Cardiac fibroblast (primary cell): ENCODE data around the gene MEIS3.

Experiments used
- DNase-seq, 2 donors: peaks; one replicate each; pipeline versions ENCODE4 v3.0.0 to v3.0.0-alpha.2; 2010; ENCODE audit warnings: low read depth in 2 of 2
- H3K4me3 ChIP-seq, 2 donors: replicated peaks in 1 of 2; 1 replicate in 1 of 2; 2 replicates in 1 of 2; pipeline ENCODE4 v1.5.1; 2011; ENCODE audit warnings: low read depth in 2 of 2, low read length in 2 of 2, mild to moderate bottlenecking in 2 of 2, moderate library complexity in 1 of 2
- TF ChIP-seq, protein P1 (sequence below): IDR thresholded peaks from one replicate; pipeline ENCODE4 v1.5.1; 2011; ENCODE audit warnings: low read depth, mild to moderate bottlenecking, low read length, inconsistent platforms

Gene MEIS3

DNA sequence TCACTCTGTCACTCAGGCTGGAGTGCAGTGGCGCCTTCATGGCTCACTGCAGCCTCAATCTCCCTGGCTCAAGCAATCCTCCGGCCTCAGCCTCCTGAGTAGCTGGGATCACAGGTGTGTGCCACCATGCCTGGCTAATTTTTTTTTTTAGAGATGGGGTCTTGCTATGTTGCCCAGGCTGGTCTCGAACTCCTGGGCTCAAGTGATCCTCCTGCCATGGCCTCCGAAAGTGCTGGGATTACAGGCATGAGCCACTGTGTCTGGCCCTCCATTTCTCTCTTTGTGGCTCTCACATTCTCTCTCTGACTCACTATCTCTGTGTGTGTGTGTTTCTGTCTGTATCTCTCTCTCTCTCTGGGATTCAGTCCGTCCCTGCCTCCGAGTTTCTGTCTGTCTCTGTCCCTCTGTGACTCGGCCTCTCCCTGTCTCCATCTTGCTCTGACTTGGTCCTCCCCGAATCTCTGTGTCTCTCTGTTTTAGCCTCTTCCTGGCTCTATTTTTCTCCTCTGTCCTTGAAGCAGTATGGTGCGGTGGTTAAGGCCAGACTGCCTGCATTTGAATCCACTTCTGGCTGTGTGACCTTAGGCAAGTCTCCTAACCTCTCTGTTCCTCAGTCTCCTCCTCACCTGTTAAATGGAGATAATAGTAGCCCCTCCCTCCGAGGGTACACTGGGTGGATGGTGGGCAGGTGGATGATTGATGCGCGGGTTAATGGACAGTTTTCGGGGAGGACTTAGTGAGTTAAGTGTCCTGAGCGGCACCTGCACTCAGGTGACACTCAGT lies 11.0 kb downstream of the MEIS3 start:
- DNase-seq, result no peak
- TF ChIP-seq, protein P1, sequence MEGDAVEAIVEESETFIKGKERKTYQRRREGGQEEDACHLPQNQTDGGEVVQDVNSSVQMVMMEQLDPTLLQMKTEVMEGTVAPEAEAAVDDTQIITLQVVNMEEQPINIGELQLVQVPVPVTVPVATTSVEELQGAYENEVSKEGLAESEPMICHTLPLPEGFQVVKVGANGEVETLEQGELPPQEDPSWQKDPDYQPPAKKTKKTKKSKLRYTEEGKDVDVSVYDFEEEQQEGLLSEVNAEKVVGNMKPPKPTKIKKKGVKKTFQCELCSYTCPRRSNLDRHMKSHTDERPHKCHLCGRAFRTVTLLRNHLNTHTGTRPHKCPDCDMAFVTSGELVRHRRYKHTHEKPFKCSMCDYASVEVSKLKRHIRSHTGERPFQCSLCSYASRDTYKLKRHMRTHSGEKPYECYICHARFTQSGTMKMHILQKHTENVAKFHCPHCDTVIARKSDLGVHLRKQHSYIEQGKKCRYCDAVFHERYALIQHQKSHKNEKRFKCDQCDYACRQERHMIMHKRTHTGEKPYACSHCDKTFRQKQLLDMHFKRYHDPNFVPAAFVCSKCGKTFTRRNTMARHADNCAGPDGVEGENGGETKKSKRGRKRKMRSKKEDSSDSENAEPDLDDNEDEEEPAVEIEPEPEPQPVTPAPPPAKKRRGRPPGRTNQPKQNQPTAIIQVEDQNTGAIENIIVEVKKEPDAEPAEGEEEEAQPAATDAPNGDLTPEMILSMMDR, result no peak
- H3K4me3 ChIP-seq, result no peak overlapping the region

DNA sequence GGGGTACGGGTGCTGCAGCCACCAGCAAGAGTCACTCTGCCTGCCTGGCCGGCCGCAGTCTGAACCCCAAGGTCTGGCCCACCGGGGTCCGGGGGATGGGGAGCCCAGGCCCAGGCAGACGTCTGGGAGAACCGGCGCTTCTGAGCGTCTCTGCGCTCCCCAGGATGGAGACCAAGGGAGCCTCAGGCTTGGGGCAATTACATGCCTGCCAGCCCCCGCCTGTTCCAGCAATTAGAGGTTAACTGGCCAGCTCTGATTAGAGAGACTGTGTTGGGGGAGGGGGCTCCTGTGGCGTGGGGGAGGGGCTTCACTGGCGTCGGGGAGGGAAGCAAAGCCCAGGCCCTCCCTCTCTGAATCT lies 11.9 kb downstream of the MEIS3 start:
- no peak for DNase-seq
- no peak overlapping the region for H3K4me3 ChIP-seq
- TF ChIP-seq, protein P1, result no peak

DNA sequence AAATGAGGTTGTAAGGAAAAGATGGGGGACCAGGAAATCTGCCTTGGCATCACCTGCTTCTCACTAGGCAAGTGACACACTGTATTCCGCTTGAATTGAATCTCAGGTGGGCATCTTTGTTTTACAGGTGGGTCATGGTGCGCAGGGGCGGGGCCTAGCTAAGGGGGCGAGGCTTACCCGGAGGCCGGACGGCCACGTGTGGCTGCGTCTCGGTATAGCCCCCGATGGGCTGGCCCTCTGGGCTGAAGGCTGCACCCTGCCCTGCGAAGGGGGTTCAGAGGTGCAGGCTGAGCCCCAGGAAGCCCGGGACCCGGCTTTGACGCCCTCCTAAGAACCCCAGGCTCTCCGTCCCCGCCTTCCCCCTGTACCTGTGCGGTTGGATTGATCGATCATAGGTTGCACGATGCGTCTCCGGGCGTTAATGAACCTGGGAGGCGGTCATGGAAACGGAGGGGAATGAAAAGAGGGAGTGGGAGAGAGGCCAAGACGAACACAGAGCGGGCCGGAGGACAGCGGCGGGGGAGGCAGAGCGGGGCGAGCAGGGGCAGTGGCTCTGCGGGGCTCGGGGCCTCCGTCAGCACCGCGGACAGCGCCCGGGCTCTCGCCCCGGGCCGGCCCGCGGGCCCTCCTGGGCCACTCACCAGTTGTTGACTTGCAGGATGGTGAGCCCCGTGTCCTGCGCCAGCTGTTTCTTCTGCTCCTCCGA lies 12.5 kb downstream of the MEIS3 start:
- no peak for DNase-seq
- TF ChIP-seq, protein P1, result no peak
- H3K4me3 ChIP-seq, result no peak overlapping the region

DNA sequence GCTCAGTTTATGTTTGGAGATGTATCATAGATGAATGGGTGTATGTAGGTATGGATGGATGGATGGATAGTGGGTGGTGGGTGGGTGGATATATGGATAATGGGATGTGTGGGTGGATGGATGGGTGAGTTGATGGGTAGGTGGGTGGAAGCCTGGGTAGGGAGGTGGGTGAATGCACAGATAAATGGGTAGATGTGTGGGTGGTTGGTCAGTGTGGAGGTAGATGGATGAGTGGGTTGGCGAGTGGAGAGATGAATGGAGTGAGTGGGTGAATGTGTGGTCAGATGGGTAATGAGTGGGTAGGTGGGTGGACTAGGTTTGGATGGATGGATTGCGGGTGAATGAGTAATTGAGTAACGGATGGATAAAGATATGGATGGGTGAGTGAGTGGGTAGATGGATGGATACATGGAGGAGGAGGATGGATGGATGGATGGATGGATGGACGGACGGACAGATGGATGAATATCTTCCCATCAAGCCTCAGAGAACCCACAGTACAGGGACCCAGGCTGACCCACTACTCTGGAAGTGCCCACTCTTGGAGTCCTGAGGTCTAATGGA lies 13.4 kb downstream of the MEIS3 start:
- H3K4me3 ChIP-seq, result no peak overlapping the region
- TF ChIP-seq, protein P1, result no peak
- DNase-seq, result no peak

DNA sequence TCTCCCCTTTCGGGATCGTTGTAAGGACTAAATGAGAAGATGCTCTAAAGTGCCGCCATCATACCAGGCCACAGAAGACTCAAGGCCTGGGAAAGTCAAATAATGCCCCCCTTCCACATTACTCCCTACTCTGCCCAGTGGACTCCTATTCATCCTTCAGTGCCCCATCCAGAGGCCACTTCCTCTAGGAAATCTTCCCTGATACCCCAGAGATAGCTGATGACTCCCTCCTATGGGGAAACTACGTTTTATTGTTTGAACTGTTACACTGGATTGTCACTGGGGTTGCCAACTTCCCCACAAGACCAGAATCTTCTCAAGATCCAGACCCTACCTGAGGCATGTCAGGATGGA lies 14.2 kb downstream of the MEIS3 start:
- DNase-seq, result no peak
- TF ChIP-seq, protein P1, result no peak
- H3K4me3 ChIP-seq, result no peak overlapping the region

DNA sequence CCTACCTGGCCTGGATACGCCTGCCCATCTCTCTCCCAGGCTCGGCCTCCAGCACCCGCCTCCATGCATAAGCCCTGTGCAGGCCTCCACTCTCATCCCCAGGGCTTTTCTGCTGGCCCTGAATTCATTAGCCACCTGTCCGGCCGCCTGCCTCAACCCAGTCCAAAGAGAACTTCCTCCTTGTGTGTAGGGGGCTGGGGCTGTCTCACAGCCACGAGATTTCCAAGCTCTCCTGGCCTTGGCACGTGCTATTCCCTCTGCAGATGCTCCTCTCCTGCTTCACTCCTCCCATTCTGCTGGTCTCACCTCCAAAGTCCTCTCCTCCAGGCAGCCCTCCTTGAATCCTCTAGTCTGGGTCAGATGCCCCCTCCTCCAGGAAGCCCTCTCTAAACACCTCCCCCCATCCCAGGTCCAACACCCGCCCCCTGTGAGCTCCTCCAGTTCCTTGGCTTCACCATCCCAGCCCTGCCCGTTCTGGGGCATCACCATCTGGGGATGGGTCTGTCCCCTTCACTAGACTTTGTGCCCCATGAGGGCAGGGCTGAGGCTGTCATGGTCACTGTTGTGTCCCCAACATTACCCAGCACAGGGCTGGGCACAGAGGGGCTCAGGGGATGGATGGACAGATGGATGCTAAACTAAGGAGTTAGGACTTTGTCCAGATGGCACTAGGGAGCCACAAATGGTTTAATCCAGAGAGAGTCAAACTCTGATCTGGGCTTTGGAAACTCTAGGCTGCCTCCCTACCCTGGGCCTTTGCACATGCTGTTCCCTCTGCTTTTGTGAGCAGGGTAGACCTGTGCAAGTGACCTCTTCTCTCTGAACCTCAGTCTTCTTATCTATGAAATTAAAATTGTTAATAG lies 14.8 kb downstream of the MEIS3 start:
- H3K4me3 ChIP-seq, result no peak overlapping the region
- TF ChIP-seq, protein P1, result no peak
- DNase-seq, result no peak
